RWPE2 (cell line): ENCODE data around the gene RPUSD3.

Experiments used
- ATAC-seq: fragments of 200-7000 bp; cut with Tn5 transposase; 3 replicates; pipeline ENCODE4 v1.9.1; 2021; ENCODE audit warnings: low read depth
- DNase-seq: peaks from one replicate; pipeline ENCODE4 v3.0.0-alpha.2; 2020; ENCODE audit warnings: low spot score
- H3K27ac ChIP-seq: fragments of 450-650 bp; 2 replicates; pipeline ENCODE4 v1.5.1; 2017; ENCODE audit warnings: mild to moderate bottlenecking; ENCODE audit not compliant: poor library complexity, severe bottlenecking
- H3K27me3 ChIP-seq: fragments of 250-450 bp; sonication (Bioruptor Pico); 2 replicates; pipeline ENCODE4 v1.5.1; 2021; ENCODE audit warnings: mild to moderate bottlenecking, moderate library complexity; ENCODE audit not compliant: insufficient read depth, poor library complexity, severe bottlenecking
- H3K36me3 ChIP-seq: fragments of 250-450 bp; sonication (Bioruptor Pico); 2 replicates; pipeline ENCODE4 v1.5.1; 2020; ENCODE audit warnings: low read depth, mild to moderate bottlenecking, moderate library complexity
- H3K4me1 ChIP-seq: fragments of 250-450 bp; sonication (Bioruptor Pico); 2 replicates; pipeline ENCODE4 v1.5.1; 2021; ENCODE audit warnings: mild to moderate bottlenecking, moderate library complexity; ENCODE audit not compliant: insufficient read depth, poor library complexity, severe bottlenecking
- H3K4me3 ChIP-seq: fragments of 250-450 bp; sonication (Bioruptor Pico); 2 replicates; pipeline ENCODE4 v1.5.1; 2021; ENCODE audit warnings: mild to moderate bottlenecking, moderate library complexity; ENCODE audit not compliant: severe bottlenecking
- H3K9me3 ChIP-seq: fragments of 250-450 bp; sonication (Bioruptor Pico); 2 replicates; pipeline ENCODE4 v1.5.1; 2021; ENCODE audit warnings: mild to moderate bottlenecking, moderate library complexity; ENCODE audit not compliant: severe bottlenecking
- CTCF ChIP-seq: fragments of 450-650 bp; IDR thresholded peaks from one replicate; pipeline ENCODE4 v1.5.1; 2017; ENCODE audit warnings: mild to moderate bottlenecking, moderate library complexity; ENCODE audit not compliant: poor library complexity, severe bottlenecking

RPUSD3 gene

GRCh38 chr3:9807981-9808344, 35.8 kb downstream of the RPUSD3 start:
- TF ChIP-seq CTCF, result no peak
- ATAC-seq (no peak), DNase-seq (no peak)
- Histone ChIP-seq H3K36me3 (peaks cover 44% of the 10 kb centered on the region), H3K4me3 (no peak overlapping the region), H3K27me3 (no peaks in the 10 kb centered on the region), H3K4me1 (no peaks in the 10 kb centered on the region), H3K27ac (peak overlapping the region; percentile 61), H3K9me3 (no peaks in the 10 kb centered on the region)

GRCh38 chr3:9806688-9807589, 36.9 kb downstream of the RPUSD3 start:
- ATAC-seq (no peak), DNase-seq (no peak)
- no peaks in the 10 kb centered on the region for H3K27me3 ChIP-seq
- TF ChIP-seq CTCF, result no peak
- no peak overlapping the region for H3K4me3 ChIP-seq
- no peak overlapping the region for H3K27ac ChIP-seq
- H3K9me3 ChIP-seq, result no peaks in the 10 kb centered on the region
- H3K36me3 ChIP-seq, result peaks cover 50% of the 10 kb centered on the region
- no peaks in the 10 kb centered on the region for H3K4me1 ChIP-seq

GRCh38 chr3:9806137-9806536, 37.7 kb downstream of the RPUSD3 start:
- Histone ChIP-seq H3K27ac (no peak overlapping the region), H3K4me3 (no peak overlapping the region), H3K27me3 (no peaks in the 10 kb centered on the region), H3K4me1 (no peaks in the 10 kb centered on the region), H3K36me3 (peaks cover 57% of the 10 kb centered on the region), H3K9me3 (no peaks in the 10 kb centered on the region)
- no peak for TF ChIP-seq CTCF
- DNase-seq (no peak), ATAC-seq (no peak)

GRCh38 chr3:9804996-9805395, 38.8 kb downstream of the RPUSD3 start:
- Histone ChIP-seq H3K27me3 (no peaks in the 10 kb centered on the region), H3K4me3 (no peak overlapping the region), H3K36me3 (peaks cover 69% of the 10 kb centered on the region), H3K9me3 (no peaks in the 10 kb centered on the region), H3K4me1 (no peaks in the 10 kb centered on the region), H3K27ac (no peak overlapping the region)
- TF ChIP-seq CTCF, result no peak
- DNase-seq (no peak), ATAC-seq (no peak)

GRCh38 chr3:9803494-9803893, 40.3 kb downstream of the RPUSD3 start:
- H3K36me3 ChIP-seq, result peaks cover 84% of the 10 kb centered on the region
- TF ChIP-seq CTCF, result no peak
- H3K4me3 ChIP-seq, result no peak overlapping the region
- no peaks in the 10 kb centered on the region for H3K4me1 ChIP-seq
- H3K27me3 ChIP-seq, result no peaks in the 10 kb centered on the region
- DNase-seq, result no peak
- no peak for ATAC-seq
- H3K9me3 ChIP-seq, result no peaks in the 10 kb centered on the region
- H3K27ac ChIP-seq, result no peak overlapping the region
